SIG-M5 treated with dmso at 0.1 percent for 504 hours (cell line): ENCODE measurements around the gene CROCC2.
"Not testable (repeated sequence)": the region's sequence is repeated elsewhere in the genome, so short reads cannot be mapped to it uniquely, and the experiment has no call there.

ENCODE experiments used
- DNase-seq: peaks from one replicate; lab custom pipeline; 2025; ENCODE audit not compliant: unreplicated experiment; lab: John Stamatoyannopoulos, UW

CROCC2 gene

DNA sequence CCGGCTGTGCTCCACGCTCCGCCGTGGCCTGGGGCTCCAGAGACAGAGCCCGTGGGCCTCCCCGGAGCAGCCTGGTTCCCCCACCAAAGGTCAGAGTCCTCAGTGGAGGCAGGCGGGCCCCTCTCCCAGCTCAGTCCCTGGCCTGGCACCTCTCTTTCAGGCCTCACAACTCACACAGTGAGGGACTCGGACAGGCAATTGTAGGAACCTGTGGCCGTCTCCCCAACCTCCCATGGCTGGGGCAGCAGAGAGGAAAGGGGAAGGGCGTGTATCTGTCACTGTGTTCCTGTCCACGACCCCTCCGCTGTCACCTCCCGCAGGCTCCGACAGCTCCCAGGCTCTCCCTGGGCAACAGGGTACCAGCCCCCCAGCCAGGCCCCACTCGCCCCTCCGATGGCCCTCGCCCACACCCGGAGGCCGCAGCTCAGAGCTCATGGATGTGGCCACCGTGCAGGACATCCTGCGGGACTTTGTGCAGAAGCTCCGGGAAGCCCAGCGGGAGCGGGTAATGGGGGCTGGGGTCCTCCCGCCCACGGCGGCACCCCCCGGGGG lies 59.8 kb downstream of the CROCC2 start:
- DNase-seq = no peak

DNA sequence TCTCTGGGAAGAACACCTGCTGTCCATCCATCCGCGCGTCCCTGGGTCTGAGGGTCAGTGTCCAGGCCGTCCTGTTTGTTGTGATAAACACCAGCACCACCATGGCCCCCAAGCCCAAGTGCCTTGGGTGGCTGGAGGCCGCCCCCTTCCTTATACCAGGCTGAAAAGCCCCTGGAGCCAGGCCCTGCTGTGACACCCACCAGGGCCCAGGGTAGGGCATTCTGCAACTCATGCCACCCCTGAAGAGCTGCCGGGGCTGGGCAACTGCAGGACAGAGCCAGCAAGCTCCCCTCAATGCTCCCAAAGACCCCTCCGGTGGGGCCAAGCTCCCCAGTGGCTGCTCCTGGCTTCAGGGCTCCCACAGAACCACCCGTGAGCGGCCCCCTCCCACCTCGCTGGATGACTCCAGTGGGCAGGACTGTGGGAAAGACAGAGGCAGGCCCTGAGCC lies 60.3 kb downstream of the CROCC2 start:
- DNase-seq = no peak

DNA sequence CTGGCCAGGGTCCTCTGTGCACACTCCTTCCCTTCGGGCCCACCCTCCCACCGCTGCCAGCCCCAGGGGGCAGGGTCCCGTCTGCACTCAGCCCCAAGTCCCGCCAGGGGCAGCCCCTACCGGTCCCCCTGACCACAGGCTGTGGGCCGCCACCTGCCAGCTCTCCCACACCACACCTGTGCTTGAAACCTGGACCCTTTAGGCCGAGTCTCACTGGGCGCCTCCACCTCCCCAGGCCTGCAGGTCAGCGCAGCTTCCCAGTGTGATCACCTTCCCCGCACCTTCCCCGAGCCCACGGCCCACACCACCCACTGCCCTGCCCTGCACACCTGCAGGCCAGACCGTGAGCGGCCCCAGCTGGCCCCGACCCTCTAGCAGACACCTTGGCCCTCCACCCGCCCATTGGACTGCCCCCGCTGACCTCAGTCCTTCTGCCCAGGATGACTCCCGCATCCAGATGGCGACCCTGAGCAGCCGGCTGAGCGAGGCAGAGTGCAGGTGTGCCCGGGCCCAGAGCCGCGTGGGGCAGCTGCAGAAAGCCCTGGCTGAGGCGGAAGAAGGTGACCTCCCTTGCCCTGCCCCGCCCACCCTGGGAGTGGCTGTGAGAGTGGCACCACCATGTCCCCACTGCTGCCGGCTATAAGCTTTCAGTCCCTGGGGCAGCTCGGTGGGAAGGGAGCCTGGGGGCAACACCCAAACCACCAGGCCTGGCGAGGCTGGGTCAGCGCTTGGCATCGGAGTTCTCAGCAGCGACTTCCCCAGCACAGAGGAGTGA lies 61.0 kb downstream of the CROCC2 start:
- no peak for DNase-seq

DNA sequence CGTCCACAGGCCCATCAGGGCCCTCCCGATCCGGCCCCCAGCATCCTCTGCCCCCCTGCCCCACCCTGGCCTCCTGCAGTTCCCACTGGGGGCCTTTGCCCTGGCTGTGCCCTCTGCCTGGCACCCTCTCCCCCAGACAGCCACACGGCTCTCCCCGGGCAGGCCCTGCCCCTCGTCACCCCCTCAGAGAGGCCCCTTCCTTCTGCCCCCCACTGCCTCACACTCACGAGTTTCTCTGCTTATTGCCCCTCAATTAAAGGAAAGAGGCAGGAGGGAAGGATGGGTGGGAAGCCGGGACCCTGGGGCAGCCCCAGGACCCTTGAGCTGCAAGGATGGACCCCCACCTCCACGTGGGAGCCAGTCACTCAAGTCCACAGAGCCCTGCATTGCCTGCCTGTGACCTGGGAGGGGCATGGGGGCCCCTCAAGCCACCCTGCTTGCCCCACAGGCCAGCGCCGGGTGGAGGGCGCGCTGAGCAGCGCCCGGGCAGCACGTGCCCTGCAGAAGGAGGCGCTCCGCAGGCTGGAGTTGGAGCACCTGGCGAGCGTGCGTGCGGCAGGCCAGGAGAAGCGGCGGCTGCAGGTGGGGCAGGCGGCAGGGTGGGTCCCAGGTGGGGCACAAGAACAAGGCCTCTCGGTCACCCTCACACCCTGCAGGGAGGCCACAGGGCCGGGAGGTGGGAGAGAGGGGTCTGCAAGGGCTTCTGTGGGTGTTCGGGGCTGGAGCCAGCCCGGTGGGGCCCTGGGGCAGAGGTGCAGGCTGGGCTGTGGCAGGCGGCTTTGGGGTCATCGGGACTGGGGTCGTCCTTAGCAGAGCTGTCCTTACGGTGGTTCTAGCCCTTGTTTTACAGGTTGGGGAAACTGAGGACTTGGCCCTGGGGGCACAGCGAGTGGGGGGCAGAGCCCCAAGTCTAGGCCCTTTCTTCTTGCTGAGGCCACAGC lies 61.8 kb downstream of the CROCC2 start:
- no peak for DNase-seq

DNA sequence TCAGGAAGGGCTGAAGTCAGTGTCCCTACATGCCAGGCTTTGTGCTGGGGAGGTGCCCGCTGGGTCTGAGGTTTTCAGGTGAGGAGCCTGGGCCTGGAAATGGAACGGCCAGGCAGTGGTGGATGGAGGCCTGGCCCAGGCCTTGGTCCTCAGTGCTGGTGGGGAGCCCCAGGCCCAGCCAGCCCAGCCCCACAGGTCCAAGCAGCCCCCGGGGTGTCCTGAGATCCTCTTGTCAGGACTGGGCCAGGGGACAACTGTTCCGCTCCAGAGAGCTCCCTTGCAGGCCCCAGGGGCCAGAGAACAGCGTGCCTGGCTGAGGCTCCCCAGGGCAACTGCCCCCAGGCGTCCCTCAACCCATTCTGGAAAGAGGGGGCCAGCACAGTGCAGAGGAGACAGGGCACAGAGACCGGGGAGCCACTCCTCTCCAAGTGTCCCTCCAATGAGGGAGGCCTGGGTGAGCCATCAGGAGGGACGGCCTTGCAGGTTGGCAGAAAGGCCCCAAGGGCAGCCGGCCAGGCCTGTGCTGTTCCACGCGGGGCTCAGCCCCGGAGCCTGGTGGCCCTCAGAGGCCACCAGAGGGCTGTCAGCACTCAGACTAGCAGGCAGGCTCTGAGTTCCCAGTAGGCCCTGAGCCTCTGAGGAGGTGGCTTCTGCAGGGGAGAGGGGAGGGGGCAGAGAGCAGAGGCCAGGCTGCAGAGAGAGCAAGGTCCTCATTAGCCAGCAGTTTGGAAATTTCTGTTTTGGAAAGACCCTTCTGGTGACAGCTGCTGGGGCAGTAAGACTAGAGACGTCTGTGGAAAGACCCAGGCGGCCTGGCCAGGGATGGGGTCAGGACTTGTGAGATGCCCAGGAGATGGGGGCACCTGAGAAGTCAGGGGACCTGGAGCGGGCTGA lies 62.8 kb downstream of the CROCC2 start:
- no peak for DNase-seq

- DNase-seq = no peak
These were observed 64.0 kb downstream of the CROCC2 start for GRCh38 chr2:240970104-240970503.

DNA sequence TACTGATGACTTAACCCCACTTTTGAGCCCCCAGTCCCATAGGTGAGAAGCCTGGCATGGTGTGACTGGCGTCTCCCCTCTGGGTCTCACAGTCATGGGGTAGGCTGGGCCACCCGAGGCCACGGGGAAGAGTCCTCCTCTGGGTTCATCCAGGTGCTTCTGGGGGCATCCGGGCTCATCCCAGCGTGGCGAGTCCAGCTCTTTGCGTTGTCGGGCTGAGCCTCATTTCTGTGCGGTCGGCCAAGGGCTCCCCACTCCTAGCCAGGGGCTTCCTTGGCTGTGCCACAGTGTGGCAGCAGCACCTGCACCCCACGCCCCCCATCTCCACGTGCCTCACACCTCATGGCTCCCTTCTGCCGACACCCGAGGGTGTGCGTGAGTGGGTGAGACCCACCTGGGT lies 64.7 kb downstream of the CROCC2 start:
- no peak for DNase-seq

GRCh38 chr2:240972201-240972600 lies 66.1 kb downstream of the CROCC2 start:
- DNase-seq = no peak

GRCh38 chr2:240972636-240973521 lies 66.7 kb downstream of the CROCC2 start:
- DNase-seq = no peak

- no peak for DNase-seq
These were observed 68.8 kb downstream of the CROCC2 start for GRCh38 chr2:240974771-240975572.

GRCh38 chr2:240975903-240976302 lies 69.8 kb downstream of the CROCC2 start:
- not testable (repeated sequence) for DNase-seq

GRCh38 chr2:240981280-240981679 lies 75.1 kb downstream of the CROCC2 start:
- DNase-seq = no peak

- DNase-seq = no peak
These were observed 76.0 kb downstream of the CROCC2 start for GRCh38 chr2:240981871-240982800.

GRCh38 chr2:240982821-240983281 lies 76.7 kb downstream of the CROCC2 start:
- DNase-seq = no peak

DNA sequence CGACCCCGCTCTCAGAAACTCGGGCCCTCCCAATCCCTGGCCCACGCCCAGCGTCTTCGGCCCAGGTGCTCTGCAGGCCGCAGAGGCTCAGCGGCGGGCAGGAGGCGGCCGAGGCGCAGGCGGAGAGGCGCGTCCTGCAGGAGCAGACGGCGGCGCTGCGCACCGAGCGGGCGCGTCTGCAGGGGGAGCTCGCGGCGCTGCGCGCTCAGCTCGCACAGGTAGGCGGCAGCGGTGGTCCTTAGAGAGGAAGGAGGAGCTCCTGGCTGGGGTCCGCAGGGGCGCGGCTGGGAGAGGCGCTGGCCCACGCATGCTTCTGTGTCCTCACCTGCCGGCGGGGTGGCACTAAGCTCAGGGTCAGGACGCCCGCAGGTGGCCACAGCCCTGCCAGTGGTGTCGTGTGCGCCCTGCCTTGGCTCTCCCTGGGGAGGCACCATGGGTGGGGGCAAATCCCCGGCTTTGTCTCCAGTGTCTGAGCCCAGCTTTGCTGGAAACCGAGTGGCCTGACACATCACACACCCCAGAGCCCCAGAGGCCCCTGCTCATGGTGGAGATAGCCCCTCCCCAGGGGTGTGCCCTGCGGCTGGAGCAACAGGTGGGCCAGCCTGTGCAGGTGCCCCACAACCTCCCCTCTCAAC lies 77.3 kb downstream of the CROCC2 start:
- DNase-seq = no peak

DNA sequence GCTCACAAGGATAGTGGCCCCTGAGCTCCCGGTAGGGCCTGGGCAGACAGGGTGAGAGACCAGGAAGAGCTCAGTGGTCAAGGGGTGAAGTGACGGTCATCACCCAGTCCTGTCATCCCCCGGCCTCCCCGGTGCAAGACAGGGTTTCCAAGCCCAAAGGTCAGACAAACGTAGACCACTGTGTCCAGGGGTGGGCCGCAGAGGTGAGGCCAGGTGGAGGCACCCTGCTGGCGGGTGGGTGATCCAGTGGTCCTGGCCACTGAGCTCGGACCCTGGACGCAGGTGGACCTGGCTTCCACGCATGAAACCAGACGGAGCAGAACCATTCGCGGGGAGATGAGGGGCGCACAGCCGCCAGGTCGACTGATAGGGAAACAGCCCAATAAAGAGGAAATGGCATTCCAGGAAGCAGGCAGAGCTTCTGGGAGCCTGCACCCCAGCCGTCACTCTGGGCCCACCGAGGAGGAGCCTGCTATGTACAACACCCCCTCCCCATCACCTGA lies 77.9 kb downstream of the CROCC2 start:
- DNase-seq = no peak
